HG02763 (cell line): ENCODE results near the gene LMBR1.
"Not testable (repeated sequence)": the region's sequence is repeated elsewhere in the genome, so short reads cannot be mapped to it uniquely, and the experiment has no call there.

Experiments
- ATAC-seq: cut with Tn5 transposase; IDR thresholded peaks from one replicate; pipeline ENCODE4 v1.9.1; 2021; ENCODE audit warnings: mild to moderate bottlenecking, moderate library complexity; ENCODE audit not compliant: unreplicated experiment

LMBR1 gene

DNA sequence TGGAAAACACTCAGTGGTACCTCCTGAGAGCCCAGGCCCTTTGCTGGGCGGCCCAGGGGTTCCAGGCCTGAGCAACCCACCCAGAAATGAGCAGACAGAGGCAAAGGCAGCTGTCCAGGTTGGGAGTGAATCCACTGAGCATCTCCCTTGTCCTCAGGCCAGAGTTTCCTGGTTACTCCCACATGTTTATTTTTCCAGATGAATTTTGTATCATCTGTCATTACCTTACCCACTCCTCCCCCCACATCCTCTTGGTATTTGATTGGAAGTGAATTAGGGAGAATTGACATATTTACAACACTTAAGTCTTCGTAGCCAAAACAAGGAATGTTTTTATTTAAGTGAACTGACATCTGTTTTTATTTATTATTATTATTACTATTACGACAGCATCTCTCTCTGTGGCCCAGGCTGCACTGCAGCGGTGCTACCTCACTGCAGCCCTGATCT is 13.2 kb upstream of the LMBR1 start:
- ATAC-seq: no peak

DNA sequence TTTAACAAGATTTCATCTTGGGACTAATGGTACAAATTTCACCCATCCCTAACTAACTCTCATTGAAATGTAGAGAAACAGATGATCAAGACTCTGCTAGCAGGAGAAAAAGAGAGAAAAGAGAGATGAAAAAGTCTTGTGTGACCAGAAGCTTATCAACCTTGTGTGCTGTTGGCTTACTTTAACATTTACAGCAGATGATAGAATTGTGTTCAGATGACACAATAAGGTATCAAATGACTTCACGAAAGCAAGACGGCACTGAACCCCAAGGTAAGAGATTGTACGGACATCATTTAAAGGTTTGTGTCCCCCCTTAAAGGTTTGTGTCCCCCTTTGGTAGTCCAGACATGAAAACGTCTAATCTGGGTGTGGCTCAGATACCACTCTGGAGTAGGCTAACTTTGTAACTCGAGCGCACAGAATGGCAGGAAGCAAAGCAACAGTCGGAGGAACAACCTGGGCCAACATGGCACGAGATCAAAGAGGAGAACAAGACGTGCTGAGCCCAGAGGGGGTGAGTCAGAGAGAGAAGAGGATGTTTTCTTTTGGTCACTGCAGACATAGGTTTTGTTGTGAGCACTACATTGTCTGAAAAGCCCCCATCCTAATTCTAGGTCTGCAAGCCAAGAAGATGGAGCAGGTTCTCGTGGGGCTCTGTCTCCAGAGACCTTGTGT is 10.4 kb upstream of the LMBR1 start:
- no peak for ATAC-seq

DNA sequence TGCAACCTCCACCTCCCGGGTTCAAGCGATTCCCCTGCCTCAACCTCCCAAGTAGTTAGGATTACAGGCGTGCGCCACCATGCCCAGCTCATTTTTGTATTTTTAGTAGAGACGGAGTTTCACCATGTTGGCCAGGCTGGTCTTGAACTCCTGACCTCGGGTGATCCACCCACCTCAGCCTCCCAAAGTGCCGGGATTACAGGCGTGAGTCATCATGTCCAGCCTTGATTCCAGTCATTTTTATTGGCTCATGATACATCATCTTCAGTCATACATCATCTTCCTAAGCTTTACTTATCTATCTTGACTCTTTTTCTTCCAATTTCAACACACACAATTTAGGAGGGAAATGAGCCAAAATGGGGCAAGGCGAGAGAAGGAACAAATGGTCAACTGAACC is 7.1 kb upstream of the LMBR1 start:
- not testable (repeated sequence) for ATAC-seq

DNA sequence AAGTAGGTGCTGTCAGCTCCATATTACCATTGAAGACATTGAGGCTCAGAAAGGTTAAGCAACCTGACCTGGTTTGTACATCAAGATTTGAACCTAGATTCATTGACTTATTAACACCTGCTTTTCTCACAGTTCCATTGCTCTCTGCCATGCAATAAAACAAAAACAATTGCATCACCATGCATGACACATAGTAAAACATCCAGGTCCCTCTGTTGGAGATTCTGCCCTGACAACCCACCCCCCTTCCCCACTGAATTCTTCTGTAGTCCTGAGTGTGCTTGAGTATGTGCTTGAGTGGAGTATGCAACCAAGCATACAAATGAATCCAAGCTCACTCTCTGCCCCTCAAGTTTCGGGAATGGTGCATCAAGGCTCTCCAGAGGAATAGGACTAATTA is 6.0 kb upstream of the LMBR1 start:
- no peak for ATAC-seq

DNA sequence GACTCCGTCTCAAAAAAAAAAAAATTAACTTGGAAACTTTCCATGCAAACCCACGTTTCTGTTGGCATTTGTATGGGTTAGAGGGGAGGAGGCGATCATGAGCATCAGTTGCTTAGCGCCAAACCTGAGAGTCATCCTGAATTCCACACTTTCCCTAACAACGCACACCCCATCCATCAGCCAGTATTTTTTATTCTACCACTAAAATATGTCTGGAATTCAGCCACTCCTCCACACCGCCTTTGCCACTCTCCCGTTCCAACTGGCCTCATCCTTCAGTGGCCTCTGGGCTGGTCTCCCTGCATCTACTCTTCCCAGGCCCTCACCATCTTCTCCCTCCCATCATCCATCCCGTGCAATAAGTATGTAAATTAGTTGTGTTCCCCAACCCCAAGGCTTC is 4.7 kb upstream of the LMBR1 start:
- no peak for ATAC-seq

DNA sequence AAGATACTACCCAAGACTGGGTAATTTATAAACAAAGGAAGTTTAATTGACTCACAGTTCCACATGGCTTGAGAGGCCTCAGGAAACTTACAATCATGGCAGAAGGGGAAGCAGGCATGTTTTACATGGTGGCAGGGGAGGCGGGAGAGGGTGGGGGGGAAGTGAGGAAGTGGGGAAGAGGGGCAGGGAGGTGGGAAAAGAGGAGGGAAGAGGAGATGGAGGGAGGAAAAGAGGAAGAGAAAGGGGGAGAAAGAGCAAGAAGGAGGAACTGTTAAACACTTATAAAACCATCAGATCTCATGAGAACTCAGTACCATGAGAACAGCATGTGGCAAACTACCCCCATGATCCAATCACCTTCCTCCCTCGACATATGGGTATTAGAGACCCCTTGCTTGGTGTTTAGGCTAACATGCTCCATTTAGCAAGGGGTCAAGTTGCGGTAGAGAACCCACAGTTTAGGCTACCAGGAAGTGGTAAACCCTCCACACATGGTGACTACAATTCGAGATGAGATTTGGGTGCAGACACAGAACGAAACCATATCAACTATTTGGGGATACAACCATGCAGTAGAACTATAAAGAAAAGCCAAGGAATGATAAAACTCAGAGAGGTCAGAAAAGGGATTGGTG is 3.5 kb upstream of the LMBR1 start:
- ATAC-seq: no peak

DNA sequence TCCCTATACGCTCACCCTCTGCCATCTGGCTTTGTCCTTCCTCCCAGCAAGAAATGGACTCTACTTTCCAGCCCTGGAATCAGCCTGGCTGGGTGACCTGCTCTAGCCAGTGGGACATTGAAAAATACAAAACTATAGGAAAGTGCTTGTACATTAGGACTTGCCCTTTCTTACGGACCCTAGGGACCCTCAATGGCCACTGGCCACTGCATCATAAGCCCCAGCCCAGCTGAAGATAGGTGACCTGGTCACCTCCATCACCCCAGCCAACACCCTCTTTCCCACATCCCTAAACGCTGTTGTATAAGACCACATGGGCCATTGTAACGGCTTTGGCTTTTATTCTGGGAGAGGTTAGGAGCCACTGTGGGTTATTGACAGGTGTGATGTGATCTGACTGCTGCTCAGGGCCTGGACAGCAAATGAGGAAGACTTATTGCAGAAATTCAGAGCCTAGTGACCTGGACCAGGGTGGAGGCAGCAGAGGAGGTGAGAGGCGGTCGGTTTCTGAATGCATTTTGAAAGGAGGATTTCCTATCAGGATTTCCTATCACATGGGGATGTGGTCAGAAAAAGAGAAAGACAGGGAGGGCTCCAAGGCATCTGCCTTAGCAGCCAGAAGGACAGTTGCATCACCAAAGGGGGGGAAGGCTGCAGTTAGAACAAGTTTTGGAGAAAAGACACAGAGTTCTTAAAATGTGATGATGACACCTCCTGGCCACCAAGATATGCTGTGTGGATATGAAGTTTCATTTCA is 2.2 kb upstream of the LMBR1 start:
- ATAC-seq: no peak

DNA sequence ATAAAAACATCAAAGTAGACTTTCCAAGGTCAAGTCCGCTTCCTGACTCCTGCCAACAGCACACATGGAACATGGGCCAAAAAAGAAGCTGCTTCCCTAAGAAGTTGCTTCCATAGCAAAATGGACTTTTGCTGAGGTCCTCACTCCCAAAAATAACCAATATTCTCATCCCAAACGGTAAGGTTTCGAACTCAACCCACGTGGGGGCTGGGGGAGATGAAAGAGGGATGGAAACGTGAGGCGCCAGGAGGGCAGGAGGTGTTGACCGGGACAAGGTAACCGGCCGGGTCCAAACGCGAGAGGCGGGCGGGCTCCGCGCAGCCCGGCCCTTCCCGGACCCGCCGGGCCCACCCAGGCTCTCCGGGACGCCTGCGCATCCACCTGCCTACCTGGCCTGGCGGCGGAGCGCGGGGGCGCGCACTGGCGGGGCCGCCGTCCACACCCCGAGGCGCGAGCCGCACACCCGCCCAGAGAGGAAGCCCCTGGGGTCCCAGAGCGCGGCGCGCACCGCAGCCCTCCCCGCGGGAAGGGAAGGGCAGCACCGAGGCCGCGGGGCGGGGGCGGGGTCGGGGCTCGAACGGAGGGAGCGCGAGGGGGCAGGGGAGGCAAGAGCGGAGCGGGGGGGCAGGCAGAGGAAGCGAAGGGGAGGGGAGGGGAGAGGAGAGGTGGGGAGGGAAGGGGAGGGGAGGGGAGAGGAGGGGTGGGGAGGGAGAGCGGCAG is 742 bp downstream of the LMBR1 start:
- ATAC-seq: peak; percentile 22

DNA sequence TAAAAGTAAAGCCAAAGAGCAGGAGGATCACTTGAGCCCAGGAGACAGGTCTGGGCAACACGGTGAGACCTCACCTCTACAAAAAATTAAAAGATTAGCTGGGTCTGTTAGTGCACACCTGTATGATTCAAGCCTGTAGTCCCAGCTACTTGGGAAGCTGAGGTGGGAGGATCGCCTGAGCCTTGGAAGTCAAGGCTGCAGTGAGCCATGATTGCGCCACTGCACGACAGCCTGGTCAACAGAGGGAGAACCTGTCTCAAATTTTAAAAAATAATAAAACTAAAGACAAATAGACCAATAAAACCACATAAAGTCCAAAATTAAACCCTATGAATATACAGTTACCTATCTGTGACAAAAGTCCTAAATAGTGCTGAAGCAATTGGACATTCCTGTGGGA is 3.2 kb downstream of the LMBR1 start:
- ATAC-seq: no peak

DNA sequence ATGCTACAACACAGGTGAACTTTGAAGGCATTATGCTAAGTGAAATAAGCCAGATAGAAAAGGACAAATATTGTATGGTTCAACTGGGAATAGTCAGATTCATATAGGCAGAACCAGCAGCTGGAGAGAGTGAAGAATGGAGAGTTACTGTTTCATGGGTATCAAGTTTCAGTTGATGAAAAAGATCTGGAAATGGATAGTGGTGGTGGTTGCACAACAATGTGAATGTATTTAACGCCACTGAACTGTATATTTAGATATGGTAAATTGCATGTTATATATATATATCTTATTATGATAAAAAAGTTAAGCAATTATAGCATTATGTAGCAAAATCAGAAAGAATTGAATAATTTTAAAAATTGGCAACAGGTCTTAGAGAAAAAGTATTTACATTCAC is 3.9 kb downstream of the LMBR1 start:
- ATAC-seq: no peak

DNA sequence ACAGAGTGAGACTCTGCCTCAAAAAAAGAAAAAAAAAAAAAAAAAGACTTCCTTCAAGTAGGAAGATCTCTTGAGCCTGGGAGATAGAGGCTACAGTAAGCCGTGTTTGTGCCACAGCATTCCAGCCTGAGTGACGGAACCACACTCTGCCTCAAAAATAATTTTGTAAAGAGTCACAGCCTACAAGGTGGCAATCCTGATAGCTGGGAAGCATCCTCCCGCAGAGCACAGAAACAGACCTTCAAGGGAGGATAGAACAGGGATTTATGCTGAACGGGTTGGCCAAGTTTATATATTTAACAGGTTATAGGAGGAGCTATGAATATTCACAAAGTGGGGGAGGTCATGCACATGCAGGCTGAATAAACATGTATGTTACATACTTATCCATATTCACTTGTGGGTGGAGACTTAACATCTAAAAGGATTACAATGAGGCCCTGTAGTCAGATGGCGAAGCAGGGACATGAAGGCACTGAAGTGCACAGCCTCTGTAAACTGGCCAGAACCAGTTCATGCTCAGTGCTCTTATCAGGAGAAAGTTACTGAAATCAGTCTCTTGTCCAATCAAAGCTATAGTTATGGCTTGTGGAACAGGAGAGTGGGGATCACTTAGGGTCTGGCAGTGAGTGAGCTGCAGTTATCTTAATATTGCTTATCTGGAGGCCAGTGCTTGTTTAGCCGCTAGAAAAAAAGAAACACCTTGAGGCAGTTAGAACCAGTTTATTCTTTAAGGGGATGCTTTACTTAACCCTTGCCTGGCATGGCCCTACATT is 6.8 kb downstream of the LMBR1 start:
- no peak for ATAC-seq

DNA sequence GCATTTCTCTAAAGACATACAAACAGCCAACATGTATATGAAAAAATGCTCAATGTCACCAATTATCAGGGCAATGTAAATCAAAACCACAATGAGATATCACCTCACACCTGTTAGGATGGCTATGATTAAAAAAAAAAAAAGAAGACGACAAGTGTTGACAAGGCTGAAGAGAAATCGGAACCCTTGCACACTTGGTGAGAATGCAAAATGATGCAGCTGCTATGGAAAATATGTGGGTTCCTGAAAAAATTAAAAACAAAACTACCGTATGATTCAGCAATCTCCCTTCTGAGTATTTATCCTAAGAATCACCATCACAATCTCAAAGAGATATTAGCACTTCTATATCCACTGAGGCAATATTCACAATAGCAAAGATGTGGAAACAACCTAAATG is 11.3 kb downstream of the LMBR1 start:
- ATAC-seq: no peak

DNA sequence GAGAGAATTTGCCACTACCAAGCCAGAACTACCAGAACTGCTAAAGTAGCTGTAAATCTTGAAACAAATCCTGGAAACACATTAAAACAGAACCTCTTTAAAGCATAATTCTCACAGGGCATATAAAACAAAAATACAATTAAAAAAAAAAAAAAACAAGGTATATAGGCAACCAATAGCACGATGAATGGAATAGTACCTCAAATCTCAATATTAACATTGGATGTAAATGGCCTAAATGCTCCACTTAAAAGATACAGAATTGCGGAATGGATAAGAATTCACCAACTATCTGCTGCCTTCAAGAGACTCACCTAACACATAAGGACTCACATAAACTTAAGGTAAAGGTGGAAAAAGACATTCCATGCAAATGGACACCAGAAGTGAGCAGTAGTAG is 17.2 kb downstream of the LMBR1 start:
- ATAC-seq: no peak

DNA sequence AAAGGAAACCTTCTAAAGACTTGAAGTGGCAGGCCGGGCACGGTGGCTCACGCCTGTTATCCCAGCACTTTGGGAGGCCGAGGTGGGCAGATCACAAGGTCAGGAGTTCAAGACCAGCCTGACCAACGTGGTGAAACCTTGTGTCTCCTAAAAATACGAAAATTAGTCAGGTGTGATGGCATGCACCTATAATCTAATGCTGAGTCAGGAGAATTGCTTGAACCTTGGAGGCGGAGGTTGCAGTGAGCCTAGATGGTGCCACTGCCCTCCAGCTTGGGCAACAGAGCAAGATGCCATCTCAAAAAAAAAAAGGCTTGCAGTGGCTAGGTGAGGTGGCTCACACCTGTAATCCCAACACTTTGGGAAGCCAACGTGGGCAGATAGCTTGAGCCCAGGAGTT is 24.6 kb downstream of the LMBR1 start:
- not testable (repeated sequence) for ATAC-seq

DNA sequence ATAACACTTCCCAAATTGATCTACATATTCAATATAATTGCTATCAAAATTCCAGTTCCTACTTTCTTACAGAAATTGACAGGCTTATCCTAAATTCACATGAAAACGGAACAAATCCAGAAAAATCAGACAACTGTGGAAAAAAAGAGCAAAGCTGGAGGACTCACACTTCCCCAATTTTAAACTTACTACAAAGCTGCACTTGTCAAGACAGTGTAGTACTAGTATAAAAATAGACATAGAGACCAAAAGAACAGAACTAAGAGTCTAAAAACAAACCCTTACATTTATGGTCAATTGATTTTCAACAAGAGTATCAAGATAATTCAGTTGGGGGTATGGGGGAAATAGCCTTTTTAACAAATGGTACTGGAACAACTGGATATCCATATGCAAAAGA is 27.5 kb downstream of the LMBR1 start:
- no peak for ATAC-seq

DNA sequence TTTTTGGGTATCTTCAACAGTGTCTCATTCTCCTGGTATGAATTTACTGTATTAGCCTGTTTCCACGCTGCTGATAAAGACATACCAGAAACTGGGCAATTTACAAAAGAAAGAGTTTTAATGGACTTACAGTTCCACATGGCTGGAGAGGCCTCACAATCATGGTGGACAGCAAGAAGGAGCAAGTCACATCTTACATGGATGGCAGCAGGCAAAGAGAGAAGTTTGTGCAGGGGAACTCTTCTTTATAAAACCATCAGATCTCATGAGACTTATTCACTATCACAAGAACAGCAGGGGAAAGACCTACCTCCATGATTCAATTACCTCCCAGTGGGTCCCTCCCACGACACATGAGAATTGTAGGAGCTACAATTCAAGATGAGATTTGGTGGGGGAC is 31.0 kb downstream of the LMBR1 start:
- not testable (repeated sequence) for ATAC-seq

DNA sequence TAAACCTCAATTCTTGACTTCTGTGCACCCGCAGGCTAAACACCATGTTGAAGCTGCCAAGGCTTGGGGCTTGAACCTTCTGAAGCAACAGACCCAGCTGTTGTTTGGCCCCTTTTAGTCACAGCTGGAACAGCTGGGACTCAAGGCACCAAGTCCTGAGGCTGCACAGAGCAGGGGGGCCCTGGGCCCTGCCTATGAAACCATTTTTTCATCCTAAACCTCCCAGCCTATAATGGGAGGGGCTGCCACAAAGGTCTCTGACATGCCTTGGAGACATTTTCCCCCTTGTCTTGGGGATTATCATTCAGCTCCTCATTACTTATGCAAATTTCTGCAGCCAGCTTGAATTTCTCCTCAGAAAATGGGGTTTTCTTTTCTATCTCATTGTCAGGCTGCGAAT is 31.8 kb downstream of the LMBR1 start:
- ATAC-seq: no peak

DNA sequence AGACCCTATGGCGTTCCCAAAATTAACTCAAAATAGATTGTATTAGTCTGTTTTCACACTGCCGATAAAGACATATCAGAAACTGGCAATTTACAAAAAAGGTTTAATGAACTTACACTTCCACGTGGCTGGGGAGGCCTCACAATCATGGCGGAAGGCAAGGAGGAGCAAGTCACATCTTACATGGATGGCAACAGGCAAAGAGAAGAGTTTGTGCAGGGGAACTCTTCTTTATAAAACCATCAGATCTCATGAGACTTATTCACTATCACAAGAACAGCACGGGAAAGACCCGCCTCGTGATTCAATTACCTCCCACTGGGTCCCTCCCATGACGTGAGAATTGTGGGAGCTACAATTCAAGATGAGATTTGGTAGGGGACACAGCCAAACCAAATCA is 32.9 kb downstream of the LMBR1 start:
- not testable (repeated sequence) for ATAC-seq

DNA sequence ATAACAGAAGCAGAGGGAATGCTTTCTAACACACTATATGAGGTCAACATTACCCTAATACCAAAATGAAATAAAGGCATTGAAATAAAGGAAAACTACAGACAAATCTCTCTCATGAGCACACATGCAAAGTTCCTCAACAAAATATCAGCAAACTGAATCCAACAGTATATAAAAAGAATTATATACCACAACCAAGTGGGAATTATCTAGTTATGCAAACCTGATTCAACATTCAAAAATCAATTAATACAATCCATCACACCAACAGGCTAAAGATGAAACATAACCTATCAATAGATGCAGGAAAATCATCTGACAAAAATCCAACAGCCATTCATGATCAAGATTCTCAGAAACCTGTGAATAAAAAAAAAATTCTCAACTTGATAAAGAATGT is 34.5 kb downstream of the LMBR1 start:
- ATAC-seq: no peak

DNA sequence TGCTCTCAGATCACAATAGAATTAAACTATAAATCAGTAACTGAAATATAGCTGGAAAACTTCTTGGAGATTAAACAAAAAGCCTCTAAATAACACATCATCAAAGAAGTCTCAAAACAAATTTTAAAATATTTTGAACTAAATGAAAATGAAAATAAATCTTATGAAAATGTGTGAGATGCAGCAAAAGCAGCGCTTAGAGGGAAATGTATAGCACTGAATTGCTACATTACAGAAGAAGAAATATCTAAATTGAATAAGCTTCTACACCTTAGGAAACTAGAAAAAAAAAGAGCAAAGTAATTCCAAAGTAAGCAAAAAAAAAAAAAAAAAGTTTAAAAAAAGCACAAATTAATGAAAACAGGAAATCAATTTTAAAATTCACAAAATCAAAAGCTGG is 35.2 kb downstream of the LMBR1 start:
- no peak for ATAC-seq

DNA sequence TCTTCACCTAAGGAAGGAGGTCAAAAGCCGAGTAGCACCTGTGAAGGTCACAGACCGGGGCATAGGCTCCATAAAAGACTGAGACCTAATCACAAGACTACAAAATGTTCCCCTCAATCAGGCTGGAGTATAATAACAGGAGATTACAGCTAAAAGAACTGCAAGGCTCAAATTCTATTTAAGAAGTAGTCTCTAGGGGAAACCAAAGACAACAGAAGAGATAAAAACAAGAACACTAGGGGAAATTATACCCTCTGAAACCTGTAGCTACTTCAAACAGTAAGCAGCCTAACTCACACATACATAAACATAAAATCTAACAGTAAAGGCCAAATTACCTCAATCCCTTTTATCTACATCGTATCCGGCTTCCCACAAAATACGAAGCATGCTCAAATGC is 38.3 kb downstream of the LMBR1 start:
- ATAC-seq: no peak
